K562 (cell line): Measurements from ENCODE around the gene TFPT. TPM values are rescaled to one million over a fixed set of nuclear protein-coding genes. Genes with fewer than 3 reads are reported as not detected.

Source experiments
- DNMT1 ChIP-seq: fragments of 450-650 bp; IDR thresholded peaks from 2 replicates; pipeline ENCODE4 v1.6.1; 2016; ENCODE audit warnings: antibody characterized with exemption, mild to moderate bottlenecking
- EHMT2 ChIP-seq: fragments of 450-650 bp; IDR thresholded peaks from 2 replicates; pipeline ENCODE4 v1.6.1; 2018; ENCODE audit warnings: antibody characterized with exemption
- ESRRB ChIP-seq: fragments of 250-450 bp; sonication (Bioruptor Pico); IDR thresholded peaks from 2 replicates; pipeline ENCODE4 v1.5.0; 2020; ENCODE audit warnings: mild to moderate bottlenecking, moderate library complexity, borderline replicate concordance
- FUS ChIP-seq: fragments of 200-400 bp; formaldehyde crosslinking; optimal IDR thresholded peaks from 2 replicates; pipeline ENCODE3; 2017; ENCODE audit warnings: low read depth, low read length
- HLTF ChIP-seq: fragments of 450-650 bp; IDR thresholded peaks from 2 replicates; pipeline ENCODE4 v1.6.1; 2016
- ID3 ChIP-seq, 2 experiments: fragments of 250-450 bp in 1 of 2; fragments of 450-650 bp in 1 of 2; sonication (Bioruptor Pico) in 1 of 2; IDR thresholded peaks; 2 replicates each; pipeline versions ENCODE4 v1.6.1 to v1.8.0; 2016 to 2021; ENCODE audit warnings: mild to moderate bottlenecking in 2 of 2, moderate library complexity in 2 of 2, missing compliant biosample characterization in 1 of 2, missing genetic modification characterization in 1 of 2
- MED1 ChIP-seq: sonication (generic); formaldehyde crosslinking; IDR thresholded peaks from 2 replicates; pipeline ENCODE4 v1.8.1; 2023; ENCODE audit warnings: missing genetic modification reagents, borderline replicate concordance
- MNT ChIP-seq, 2 experiments: fragments of 450-650 bp; conservative IDR thresholded peaks; 2 replicates each; pipeline ENCODE4 v1.6.1; 2017; ENCODE audit warnings: mild to moderate bottlenecking in 2 of 2, moderate library complexity in 2 of 2
- MTA1 ChIP-seq: fragments of 450-650 bp; IDR thresholded peaks from 2 replicates; pipeline ENCODE4 v1.6.1; 2017; ENCODE audit warnings: borderline replicate concordance
- MYC ChIP-seq, 2 experiments: fragments of 250-450 bp in 1 of 2; sonication (Bioruptor Pico) in 1 of 2; IDR thresholded peaks; 2 replicates each; pipeline versions ENCODE4 v1.5.1 to v1.6.1; 2012 to 2021; ENCODE audit warnings: low read depth in 2 of 2, borderline replicate concordance in 1 of 2, improper control_type of control experiment in 1 of 2, low read length in 1 of 2, mild to moderate bottlenecking in 1 of 2, moderate library complexity in 1 of 2
- NBN ChIP-seq: fragments of 450-650 bp; IDR thresholded peaks from 2 replicates; pipeline ENCODE4 v1.6.1; 2016; ENCODE audit warnings: low read depth, mild to moderate bottlenecking
- RBFOX2 ChIP-seq: fragments of 200-400 bp; formaldehyde crosslinking; IDR thresholded peaks from 2 replicates; pipeline ENCODE4 v1.6.1; 2017; ENCODE audit warnings: low read depth, mild to moderate bottlenecking, low read length, moderate library complexity
- ZBTB2 ChIP-seq: fragments of 450-650 bp; IDR thresholded peaks from 2 replicates; pipeline ENCODE4 v1.6.1; 2016; ENCODE audit warnings: antibody characterized with exemption
- ZBTB40 ChIP-seq, 2 experiments: fragments of 450-650 bp in 1 of 2; sonication (generic) in 1 of 2; formaldehyde crosslinking in 1 of 2; IDR thresholded peaks; 2 replicates each; pipeline versions ENCODE4 v1.7.1 to v1.9.0; 2016 to 2022; ENCODE audit warnings: inconsistent platforms in 1 of 2, mild to moderate bottlenecking in 1 of 2, missing genetic modification reagents in 1 of 2
- polyA plus RNA-seq, 8 experiments: library from polyadenylated mRNA; depleted of rRNA in 4 of 8; stranded (reverse) in 5 of 8; unstranded in 3 of 8; fragments of >200 nt; fragmentation: Nextera tagmentation in 2 of 8; fragmentation: Illumina TruSeq in 1 of 8; extraction: Ambion mirVana in 2 of 8; extraction: Trizol in 1 of 8; gene quantifications; 2 replicates each; pipeline versions ENCODE4 v1.2.1 to v1.2.3, GENCODE V29; 2011 to 2014; ENCODE audit warnings: inconsistent platforms in 1 of 8, missing spikeins in 1 of 8
- total RNA-seq, 7 experiments: library from RNA; depleted of rRNA in 6 of 7; stranded (reverse); fragments of >200 nt in 6 of 7; fragmentation: Illumina TruSeq in 2 of 7; extraction: Trizol in 2 of 7; gene quantifications; 2 replicates each; pipeline versions ENCODE4 v1.2.1 to v1.2.3, GENCODE V29; 2011 to 2021; ENCODE audit warnings: low replicate concordance in 1 of 7

Gene TFPT
- total and polyA plus RNA-seq, 9 of the 15 experiments (the other 6 are each of a cell fraction or from before 2014, with no cell fraction given) = 0.72 to 16.4 (median 9.2) TPM

- TF ChIP-seq DNMT1 = peak; percentile 69; the same call in 1 of the 2 replicates
- peak; percentile 41; the same call in 1 of the 2 replicates for TF ChIP-seq ZBTB2
- 0 out of 2 replicates have a peak, but pooled peaks have one; percentile 30 for TF ChIP-seq EHMT2
- TF ChIP-seq NBN = peak; percentile 76; the same call in 1 of the 2 replicates
- peak; percentile 27; the same call in 1 of the 2 replicates for TF ChIP-seq ZBTB40 (IDR thresholded peaks at IDR 0.05)
- TF ChIP-seq ZBTB40 (CRISPR knock-in tag; IDR thresholded peaks at IDR 0.05) = no peak
- no peak for TF ChIP-seq MYC (IDR thresholded peaks at IDR 0.05; ENCODE audit: low read depth, low read length)
- TF ChIP-seq MYC (CRISPR knock-in tag; IDR thresholded peaks at IDR 0.05; ENCODE audit: borderline replicate concordance, low read depth) = no peak
- TF ChIP-seq ID3 (CRISPR knock-in tag; IDR thresholded peaks at IDR 0.05) = no peak
- no peak for TF ChIP-seq ID3 (tag; IDR thresholded peaks at IDR 0.05)
- TF ChIP-seq MNT (conservative IDR thresholded peaks at IDR 0.05) = no peak
- TF ChIP-seq FUS = no peak
- TF ChIP-seq MTA1 = peak; percentile 71; the same call in 1 of the 2 replicates
- TF ChIP-seq RBFOX2 = no peak
- no peak for TF ChIP-seq ESRRB (CRISPR knock-in tag)
- 0 out of 2 replicates have a peak, but pooled peaks have one; percentile 40 for TF ChIP-seq HLTF
- no peak for TF ChIP-seq MED1 (CRISPR knock-in tag)
These were observed 18.8 kb downstream of the TFPT start (continued) for GRCh38 chr19:54096617-54097106.
